Activated naive CD8-positive, alpha-beta T cell treated with anti-CD3 and anti-CD28 coated beads, Interleukin-2, amount 50 U/mL, for 24 hours (primary cell): ENCODE data around the gene METRNL.
"Not testable (repeated sequence)": the region's sequence is repeated elsewhere in the genome, so short reads cannot be mapped to it uniquely, and the experiment has no call there.

Experiments
- ATAC-seq: fragments of 150-1000 bp; cut with Tn5 transposase; one replicate; pipeline ENCODE4 v1.10.0; 2021
- DNase-seq: peaks from one replicate; pipeline ENCODE4 v3.0.0; 2021
- H3K27ac Mint-ChIP-seq: one replicate; pipeline ENCODE4 v1.8.0; 2021; ENCODE audit warnings: mild to moderate bottlenecking, mixed read lengths
- H3K27me3 Mint-ChIP-seq: one replicate; pipeline ENCODE4 v1.8.0; 2021; ENCODE audit warnings: mixed read lengths
- H3K36me3 Mint-ChIP-seq: one replicate; pipeline ENCODE4 v1.8.0; 2021; ENCODE audit warnings: low read depth, mixed read lengths
- H3K4me1 Mint-ChIP-seq: one replicate; pipeline ENCODE4 v1.8.0; 2021; ENCODE audit warnings: mixed read lengths
- H3K4me3 Mint-ChIP-seq: one replicate; pipeline ENCODE4 v1.8.0; 2021; ENCODE audit warnings: mild to moderate bottlenecking, moderate library complexity, mixed read lengths
- H3K9me3 Mint-ChIP-seq: one replicate; pipeline ENCODE4 v1.8.0; 2021; ENCODE audit warnings: mixed read lengths

Gene METRNL

GRCh38 chr17:83140249-83140566 is 60.8 kb downstream of the METRNL start:
- H3K36me3 Mint-ChIP-seq, ATAC-seq, DNase-seq, H3K27ac Mint-ChIP-seq, H3K27me3 Mint-ChIP-seq, H3K4me1 Mint-ChIP-seq, H3K4me3 Mint-ChIP-seq, H3K9me3 Mint-ChIP-seq: not testable (repeated sequence)

DNA sequence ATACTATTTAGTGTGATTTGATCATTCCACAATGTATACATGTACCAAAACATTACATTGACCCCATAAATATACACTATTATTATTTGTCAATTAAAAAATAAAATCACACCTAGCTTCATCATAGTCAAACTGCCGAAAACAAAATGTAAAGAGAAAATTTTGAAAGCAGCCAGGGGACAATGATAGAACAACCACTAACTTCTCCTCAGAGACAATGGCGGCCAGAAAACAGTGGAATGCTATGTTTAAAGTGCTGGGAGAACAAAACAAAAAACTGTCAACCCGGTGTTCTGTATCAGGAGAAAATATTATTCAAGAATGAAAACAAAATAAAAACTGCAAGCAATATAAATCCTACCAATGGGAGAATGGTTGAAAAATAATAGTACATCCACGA is 63.2 kb downstream of the METRNL start:
- Mint-ChIP-seq H3K36me3 (no peaks in the 10 kb centered on the region), H3K27ac (no peak overlapping the region), H3K9me3 (peaks cover 9% of the 10 kb centered on the region), H3K27me3 (peaks cover 7% of the 10 kb centered on the region), H3K4me1 (peaks cover 4% of the 10 kb centered on the region), H3K4me3 (no peak overlapping the region)
- no peak for ATAC-seq
- no peak for DNase-seq

DNA sequence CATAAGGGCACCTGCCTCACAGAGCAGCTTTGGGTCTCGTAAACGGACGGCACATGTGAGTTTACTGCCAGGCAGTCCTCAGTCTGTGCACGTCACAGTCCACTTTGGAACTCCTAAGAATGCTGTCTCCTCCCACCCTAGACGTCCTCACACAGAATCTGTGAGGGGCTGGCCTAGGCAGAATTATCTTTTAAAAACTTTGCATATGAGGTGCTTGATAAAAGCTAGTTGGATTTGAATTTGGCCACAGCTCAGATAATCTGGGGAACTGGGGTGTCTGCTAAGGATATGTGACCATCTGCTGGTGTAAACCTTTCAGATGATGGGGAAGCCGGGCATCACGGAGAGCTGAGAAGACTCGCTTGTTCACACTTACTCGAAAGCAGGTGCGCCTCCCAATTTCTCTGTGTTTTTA is 64.4 kb downstream of the METRNL start:
- H3K9me3 Mint-ChIP-seq: peaks cover 9% of the 10 kb centered on the region
- ATAC-seq (no peak), DNase-seq (no peak)
- no peaks in the 10 kb centered on the region for H3K36me3 Mint-ChIP-seq
- H3K4me3 Mint-ChIP-seq: no peak overlapping the region
- peaks cover 7% of the 10 kb centered on the region for H3K27me3 Mint-ChIP-seq
- H3K27ac Mint-ChIP-seq: no peak overlapping the region
- peaks cover 4% of the 10 kb centered on the region for H3K4me1 Mint-ChIP-seq
